Neuron (in vitro differentiated cells): ENCODE measurements around the gene PHB1.

Experiments
- H2AFZ ChIP-seq: one replicate; pipeline ENCODE4 v1.6.1; 2013; ENCODE audit warnings: low read depth, mild to moderate bottlenecking, inconsistent platforms, low read length, moderate library complexity
- H3K27me3 ChIP-seq: one replicate; pipeline ENCODE4 v1.6.1; 2013; ENCODE audit warnings: low read length; ENCODE audit not compliant: insufficient read depth
- H3K36me3 ChIP-seq: one replicate; pipeline ENCODE4 v1.6.1; 2013; ENCODE audit warnings: low read length; ENCODE audit not compliant: insufficient read depth
- H3K4me1 ChIP-seq: one replicate; pipeline ENCODE4 v1.6.1; 2013; ENCODE audit warnings: low read length; ENCODE audit not compliant: insufficient read depth
- H3K4me3 ChIP-seq: 2 replicates; pipeline ENCODE4 v1.5.1; 2013; ENCODE audit warnings: mild to moderate bottlenecking, low read length, moderate library complexity
- H3K9me3 ChIP-seq: one replicate; pipeline ENCODE4 v1.6.1; 2013; ENCODE audit warnings: low read length

The PHB1 gene

GRCh38 chr17:49450181-49450580, 35.5 kb upstream of the PHB1 start:
- peaks cover 19% of the 10 kb centered on the region for H3K27me3 ChIP-seq
- no peaks in the 10 kb centered on the region for H3K36me3 ChIP-seq
- peaks cover 16% of the 10 kb centered on the region for H3K4me1 ChIP-seq
- H3K4me3 ChIP-seq: no peak overlapping the region
- no peak overlapping the region for H2AFZ ChIP-seq
- H3K9me3 ChIP-seq: no peaks in the 10 kb centered on the region

- no peaks in the 10 kb centered on the region for H3K9me3 ChIP-seq
- H3K4me1 ChIP-seq: peaks cover 5% of the 10 kb centered on the region
- H3K27me3 ChIP-seq: peaks cover 11% of the 10 kb centered on the region
- no peaks in the 10 kb centered on the region for H3K36me3 ChIP-seq
- no peak overlapping the region for H3K4me3 ChIP-seq
- H2AFZ ChIP-seq: no peak overlapping the region
These were observed 33.1 kb upstream of the PHB1 start for GRCh38 chr17:49447628-49448302.

GRCh38 chr17:49445591-49445990, 30.9 kb upstream of the PHB1 start:
- Histone ChIP-seq H3K36me3 (no peaks in the 10 kb centered on the region), H3K27me3 (peaks cover 17% of the 10 kb centered on the region), H3K4me3 (no peak overlapping the region)

GRCh38 chr17:49444384-49444783, 29.7 kb upstream of the PHB1 start:
- Histone ChIP-seq H2AFZ (no peak overlapping the region), H3K36me3 (no peaks in the 10 kb centered on the region), H3K4me3 (no peak overlapping the region), H3K9me3 (no peaks in the 10 kb centered on the region), H3K27me3 (peaks cover 22% of the 10 kb centered on the region), H3K4me1 (peaks cover 11% of the 10 kb centered on the region)

More at GRCh38 chr17:49445591-49445990, 30.9 kb upstream of the PHB1 start:
- H3K4me1 ChIP-seq: no peaks in the 10 kb centered on the region
- H2AFZ ChIP-seq: no peak overlapping the region
- no peaks in the 10 kb centered on the region for H3K9me3 ChIP-seq

- Histone ChIP-seq H3K4me3 (no peak overlapping the region), H3K36me3 (no peaks in the 10 kb centered on the region), H3K27me3 (peaks cover 22% of the 10 kb centered on the region), H3K4me1 (peaks cover 17% of the 10 kb centered on the region), H3K9me3 (no peaks in the 10 kb centered on the region), H2AFZ (no peak overlapping the region)
These were observed 29.2 kb upstream of the PHB1 start for GRCh38 chr17:49443862-49444261.

GRCh38 chr17:49442041-49442440, 27.4 kb upstream of the PHB1 start:
- Histone ChIP-seq H3K4me3 (no peak overlapping the region), H3K4me1 (peaks cover 28% of the 10 kb centered on the region), H3K27me3 (peaks cover 20% of the 10 kb centered on the region), H3K9me3 (no peaks in the 10 kb centered on the region), H2AFZ (no peak overlapping the region), H3K36me3 (no peaks in the 10 kb centered on the region)

GRCh38 chr17:49441578-49441977, 26.9 kb upstream of the PHB1 start:
- Histone ChIP-seq H3K27me3 (peaks cover 20% of the 10 kb centered on the region), H3K9me3 (no peaks in the 10 kb centered on the region)

GRCh38 chr17:49440581-49440980, 25.9 kb upstream of the PHB1 start:
- Histone ChIP-seq H3K4me1 (peaks cover 28% of the 10 kb centered on the region), H3K36me3 (no peaks in the 10 kb centered on the region), H3K4me3 (no peak overlapping the region), H3K27me3 (peaks cover 14% of the 10 kb centered on the region), H2AFZ (no peak overlapping the region), H3K9me3 (no peaks in the 10 kb centered on the region)

More at GRCh38 chr17:49441578-49441977, 26.9 kb upstream of the PHB1 start:
- Histone ChIP-seq H3K4me1 (peaks cover 28% of the 10 kb centered on the region), H3K36me3 (no peaks in the 10 kb centered on the region), H2AFZ (no peak overlapping the region), H3K4me3 (no peak overlapping the region)

- Histone ChIP-seq H3K27me3 (peaks cover 11% of the 10 kb centered on the region), H3K9me3 (no peaks in the 10 kb centered on the region), H3K36me3 (no peaks in the 10 kb centered on the region), H2AFZ (no peak overlapping the region), H3K4me3 (no peak overlapping the region), H3K4me1 (peaks cover 28% of the 10 kb centered on the region)
These were observed 25.2 kb upstream of the PHB1 start for GRCh38 chr17:49439673-49440571.

- Histone ChIP-seq H3K4me3 (peak overlapping the region; percentile 26), H2AFZ (peak overlapping the region; percentile 46), H3K9me3 (no peaks in the 10 kb centered on the region), H3K27me3 (peaks cover 11% of the 10 kb centered on the region), H3K36me3 (no peaks in the 10 kb centered on the region), H3K4me1 (peaks cover 28% of the 10 kb centered on the region)
These were observed 24.6 kb upstream of the PHB1 start for GRCh38 chr17:49439305-49439672.

- H3K27me3 ChIP-seq: peaks cover 11% of the 10 kb centered on the region
- no peaks in the 10 kb centered on the region for H3K9me3 ChIP-seq
- peaks cover 28% of the 10 kb centered on the region for H3K4me1 ChIP-seq
- H2AFZ ChIP-seq: peak overlapping the region; percentile 46
- no peaks in the 10 kb centered on the region for H3K36me3 ChIP-seq
- peak overlapping the region; percentile 26 for H3K4me3 ChIP-seq
These were observed 24.0 kb upstream of the PHB1 start for GRCh38 chr17:49438436-49439278.

- H3K4me3 ChIP-seq: no peak overlapping the region
- H3K27me3 ChIP-seq: peaks cover 17% of the 10 kb centered on the region
- H3K36me3 ChIP-seq: no peaks in the 10 kb centered on the region
- no peaks in the 10 kb centered on the region for H3K9me3 ChIP-seq
- peaks cover 28% of the 10 kb centered on the region for H3K4me1 ChIP-seq
- no peak overlapping the region for H2AFZ ChIP-seq
These were observed 23.2 kb upstream of the PHB1 start for GRCh38 chr17:49437696-49438435.
